C1 segment of cervical spinal cord (tissue), 14 donors: ENCODE measurements around the gene TRO.

ENCODE experiments used
- DNase-seq, 14 donors: peaks; one replicate each; lab custom pipeline; 2025; lab: John Stamatoyannopoulos, UW

TRO gene

DNA sequence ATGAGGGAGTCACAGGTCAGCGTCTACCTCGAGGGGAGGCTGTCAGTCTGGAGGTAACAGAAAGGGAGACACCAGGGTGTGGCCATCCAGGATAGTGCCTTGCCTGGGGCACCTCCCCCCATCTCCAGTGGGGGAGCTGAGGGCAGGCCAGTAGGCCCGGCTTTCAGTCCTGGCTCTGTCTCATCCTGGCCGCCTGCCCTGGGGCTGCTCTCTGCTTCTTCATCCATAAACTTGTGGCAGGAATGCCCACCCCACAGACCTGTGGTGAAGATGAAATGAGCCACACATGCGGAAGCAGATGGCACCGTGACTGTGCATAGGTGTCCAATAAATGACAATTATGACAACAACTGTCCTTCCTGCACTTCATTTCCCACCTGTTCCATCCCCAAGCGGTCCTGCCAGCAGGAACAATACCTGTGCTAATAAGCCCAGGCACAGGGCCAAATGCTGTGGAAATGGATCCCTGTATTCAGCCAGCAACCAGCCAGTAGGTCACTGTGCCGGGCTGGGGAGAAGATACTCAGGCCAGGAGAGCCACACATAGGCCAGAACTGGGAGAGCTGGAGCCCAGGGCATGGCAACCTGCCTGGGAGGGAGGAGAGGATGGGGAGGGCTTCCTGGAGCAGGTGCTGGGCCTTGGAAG lies 30.2 kb downstream of the TRO start:
- peak in 1 of 14 donors; percentile 62 for DNase-seq

DNA sequence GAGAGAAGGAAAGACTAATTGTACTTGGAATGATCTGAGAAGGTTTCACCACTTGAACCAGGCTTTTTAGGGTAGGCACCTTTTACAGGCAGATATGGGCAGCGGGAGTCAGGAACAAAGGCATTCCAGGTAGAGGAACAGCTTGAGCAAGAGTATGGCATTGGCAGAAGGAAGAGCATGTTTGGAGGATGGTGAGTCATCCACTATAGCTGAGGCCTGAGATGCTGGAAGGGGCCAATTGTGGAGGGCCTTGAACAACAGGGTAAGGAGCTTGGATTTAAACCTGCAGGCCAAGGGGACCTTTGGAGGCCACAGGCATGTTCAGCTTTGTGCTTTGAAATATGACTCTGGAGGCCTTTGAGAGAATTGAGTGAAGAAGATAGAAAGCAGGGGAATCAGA lies 41.1 kb downstream of the TRO start:
- no peak for DNase-seq

DNA sequence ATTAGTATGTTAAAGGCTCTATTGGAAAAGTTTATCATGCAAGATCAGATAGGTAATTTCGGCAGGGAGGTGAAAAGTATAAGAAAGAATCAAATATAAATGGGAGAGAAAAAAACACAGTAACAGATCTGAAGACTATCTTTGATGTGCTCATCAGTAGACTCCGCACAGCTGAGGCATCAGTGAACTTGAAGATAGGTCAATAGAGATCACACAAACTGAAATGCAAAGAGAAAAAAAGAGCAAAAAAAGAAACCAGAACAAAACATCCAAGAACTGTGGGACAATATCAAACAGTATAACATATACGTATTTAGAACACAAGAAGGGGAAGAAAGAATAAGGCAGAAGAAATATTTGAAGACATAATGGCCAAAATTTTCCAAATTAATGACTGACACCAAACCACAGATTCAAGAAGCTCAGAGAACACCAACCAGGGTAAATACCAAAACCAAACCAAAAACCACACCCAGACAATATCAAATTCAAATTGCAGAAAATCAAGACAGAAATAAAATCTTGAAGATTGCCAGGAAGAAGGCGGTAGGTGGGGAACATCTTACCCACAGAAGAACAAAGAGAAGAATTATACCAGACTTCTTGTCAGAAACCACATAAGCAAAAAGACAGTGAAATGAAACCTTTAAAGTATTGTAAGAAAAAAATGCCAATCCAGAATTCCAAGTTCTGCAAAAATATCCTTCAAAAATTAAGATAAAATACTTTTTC lies 44.3 kb downstream of the TRO start:
- no peak for DNase-seq

DNA sequence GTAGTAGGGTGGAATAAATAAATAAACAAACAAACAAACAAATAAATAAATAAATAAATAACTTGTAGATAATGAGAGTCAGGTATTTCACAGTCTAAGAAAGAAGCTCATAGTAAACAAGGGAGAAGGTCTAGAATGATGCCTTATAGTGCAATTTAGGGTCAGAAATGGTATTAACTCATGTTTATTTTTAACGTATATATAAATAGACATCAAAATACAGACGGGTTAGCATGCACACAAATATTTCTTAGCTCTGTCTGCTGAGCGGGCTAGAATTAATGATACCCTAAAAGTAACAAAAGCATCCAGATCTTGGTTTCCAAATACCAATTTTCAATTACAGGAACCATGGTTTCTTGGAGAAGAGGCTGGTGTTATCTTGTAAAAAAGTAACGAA lies 56.8 kb downstream of the TRO start:
- DNase-seq, result no peak

DNA sequence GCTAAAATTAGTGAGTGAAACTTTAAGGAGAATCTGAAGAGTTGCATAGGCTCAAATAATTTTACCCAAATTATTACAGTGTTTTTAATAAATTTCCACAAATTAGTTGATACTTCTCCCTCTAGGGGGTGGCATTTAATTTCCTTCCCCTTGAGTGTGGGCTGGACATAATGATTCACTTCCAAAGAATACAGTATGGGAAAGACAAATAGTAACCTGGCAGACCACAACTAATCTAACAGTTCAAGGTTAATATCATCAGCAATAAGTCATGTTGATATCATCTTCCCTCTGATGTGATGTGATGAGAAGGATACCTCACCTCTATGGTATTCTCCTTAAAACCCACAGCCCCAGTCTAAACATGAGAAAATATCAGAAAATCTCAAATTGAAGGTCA lies 57.8 kb downstream of the TRO start:
- no peak for DNase-seq

DNA sequence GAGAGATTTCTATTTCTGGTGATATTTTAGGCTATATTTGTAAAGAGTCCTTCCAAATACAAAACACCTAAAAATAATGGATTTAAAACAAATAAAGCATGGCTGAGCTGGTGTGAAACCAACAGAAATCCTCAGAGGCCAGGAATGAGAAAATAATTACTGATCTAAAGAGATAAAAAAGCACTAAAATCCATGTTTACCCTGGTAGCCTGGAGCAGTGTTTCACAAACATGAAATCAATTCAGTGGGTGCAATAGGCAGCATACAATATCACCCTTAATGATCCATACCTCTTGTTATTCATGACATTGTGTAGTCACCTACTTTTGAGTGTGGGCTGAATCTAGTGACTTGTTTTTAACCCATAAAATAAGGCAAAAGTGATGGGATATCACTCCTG lies 58.8 kb downstream of the TRO start:
- no peak for DNase-seq

DNA sequence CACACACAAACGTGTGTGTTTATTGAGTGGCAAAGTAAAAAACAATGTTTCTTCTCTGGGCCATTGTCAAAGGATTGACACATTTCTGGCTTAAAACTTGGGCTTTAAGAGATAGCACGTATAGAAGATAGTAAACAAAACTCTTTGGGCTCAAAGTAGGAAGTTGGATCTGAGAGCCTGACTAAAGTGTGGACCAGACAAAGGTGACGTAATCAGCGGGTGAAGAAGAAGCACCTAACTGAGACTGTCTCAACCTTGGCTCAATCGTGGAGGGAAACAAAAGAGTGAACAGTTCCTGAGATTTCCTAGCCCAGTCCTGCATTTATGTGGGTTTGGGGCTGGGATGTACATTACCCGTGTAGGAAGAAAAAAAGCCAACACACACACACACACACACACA lies 59.7 kb downstream of the TRO start:
- DNase-seq, result no peak
